H1 (cell line): ENCODE results near the gene SLC35F3. TPM values are rescaled to one million over a fixed set of nuclear protein-coding genes. Genes with fewer than 3 reads are reported as not detected.

Experiments used
- CTCF ChIA-PET: fragments of 300-600 bp; sonication (Branson Sonifier 250); formaldehyde crosslinking; loops from one replicate; lab custom pipeline; 2021; ENCODE audit not compliant: partially characterized antibody; lab: Charles Lee
- POLR2A ChIA-PET: fragments of 300-600 bp; sonication (Branson Sonifier 250); formaldehyde crosslinking; loops from one replicate; lab custom pipeline; 2021; ENCODE audit warnings: inconsistent platforms; ENCODE audit not compliant: partially characterized antibody; lab: Charles Lee
- DNase-seq, 2 experiments: peaks; one replicate each; pipeline versions ENCODE4 v3.0.0 to v3.0.0-alpha.2; 2010 to 2022; ENCODE audit warnings: low spot score in 2 of 2, low read depth in 1 of 2, mixed read lengths in 1 of 2
- FAIRE-seq: peaks from 2 replicates; lab custom pipeline; 2011; peaks lifted over from hg19 to GRCh38; lab: Jason Lieb, UNC
- H2AFZ ChIP-seq: 2 replicates; pipeline ENCODE4 v1.8.1; 2012; ENCODE audit warnings: low read length, inconsistent platforms
- H2AK5ac ChIP-seq: 2 replicates; pipeline ENCODE4 v1.6.1; 2013; ENCODE audit warnings: low read depth, low read length
- H2BK120ac ChIP-seq: replicated peaks from 2 replicates; pipeline ENCODE3; 2013; ENCODE audit warnings: low read depth, low read length, inconsistent platforms
- H2BK12ac ChIP-seq: 2 replicates; pipeline ENCODE4 v1.6.1; 2013; ENCODE audit warnings: low read depth, low read length
- H2BK15ac ChIP-seq: 2 replicates; pipeline ENCODE4 v1.6.1; 2013; ENCODE audit warnings: low read length
- H2BK20ac ChIP-seq: 2 replicates; pipeline ENCODE4 v1.6.1; 2013; ENCODE audit warnings: low read length
- H2BK5ac ChIP-seq: 2 replicates; pipeline ENCODE4 v1.6.1; 2013; ENCODE audit warnings: low read depth, low read length
- H3K14ac ChIP-seq: 2 replicates; pipeline ENCODE4 v1.6.1; 2013; ENCODE audit warnings: inconsistent platforms; ENCODE audit not compliant: insufficient read length
- H3K18ac ChIP-seq: 2 replicates; pipeline ENCODE4 v1.6.1; 2013; ENCODE audit warnings: low read length; ENCODE audit errors: extremely low read depth
- H3K23ac ChIP-seq: 2 replicates; pipeline ENCODE4 v1.6.1; 2013; ENCODE audit warnings: inconsistent platforms; ENCODE audit not compliant: insufficient read length
- H3K23me2 ChIP-seq: 2 replicates; pipeline ENCODE4 v1.6.1; 2013; ENCODE audit warnings: low read depth, low read length
- H3K27ac ChIP-seq: 2 replicates; pipeline ENCODE4 v1.6.1; 2011; ENCODE audit warnings: low read depth, low read length, inconsistent platforms
- H3K27me3 ChIP-seq, 4 experiments: replicated peaks in 1 of 4; 1 replicate in 1 of 4; 2 replicates in 3 of 4; pipeline versions ENCODE4 v1.6.1 to v1.8.1; 2011 to 2013; ENCODE audit warnings: low read length in 3 of 4, mild to moderate bottlenecking in 3 of 4, inconsistent platforms in 2 of 4, mixed read lengths in 2 of 4, moderate library complexity in 1 of 4; ENCODE audit not compliant: control insufficient read depth in 3 of 4, insufficient read depth in 3 of 4; ENCODE audit errors: extremely low read depth in 1 of 4
- H3K36me3 ChIP-seq, 4 experiments: 2 replicates each; pipeline versions ENCODE4 v1.6.1 to v1.8.1; 2011 to 2013; ENCODE audit warnings: mild to moderate bottlenecking in 4 of 4, low read length in 3 of 4, moderate library complexity in 2 of 4, control low read depth in 1 of 4, inconsistent platforms in 1 of 4; ENCODE audit not compliant: insufficient read depth in 4 of 4, control insufficient read depth in 2 of 4
- H3K4ac ChIP-seq: replicated peaks from 2 replicates; pipeline ENCODE3; 2013; ENCODE audit warnings: low read length, low read depth, mixed read lengths, inconsistent platforms; ENCODE audit not compliant: insufficient read length
- H3K4me1 ChIP-seq, 4 experiments: replicated peaks in 1 of 4; 1 replicate in 1 of 4; 2 replicates in 3 of 4; pipeline versions ENCODE4 v1.6.1 to v1.8.1; 2011 to 2013; ENCODE audit warnings: low read length in 3 of 4, inconsistent platforms in 2 of 4, mixed read lengths in 1 of 4; ENCODE audit not compliant: insufficient read depth in 4 of 4, control insufficient read depth in 3 of 4
- H3K4me2 ChIP-seq, 2 experiments: 2 replicates each; pipeline versions ENCODE4 v1.6.1 to v1.8.1; 2011 to 2013; ENCODE audit warnings: low read depth in 2 of 2, low read length in 2 of 2, control low read depth in 1 of 2, inconsistent platforms in 1 of 2, mild to moderate bottlenecking in 1 of 2; ENCODE audit not compliant: insufficient read depth in 1 of 2
- H3K4me3 ChIP-seq, 4 experiments: fragments of 200-600, 300-600 bp in 1 of 4; sonication (generic), shearing (Covaris generic), sonication (Bioruptor Twin) in 1 of 4; 2 replicates each; pipeline versions ENCODE4 v1.5.1 to v1.8.1; 2011 to 2016; ENCODE audit warnings: low read length in 4 of 4, low read depth in 3 of 4, control low read depth in 2 of 4, inconsistent platforms in 2 of 4, mild to moderate bottlenecking in 2 of 4, mixed read lengths in 1 of 4, moderate library complexity in 1 of 4; ENCODE audit not compliant: insufficient read depth in 2 of 4; ENCODE audit errors: extremely low read depth in 1 of 4
- H3K56ac ChIP-seq: replicated peaks from 2 replicates; pipeline ENCODE3; 2013; ENCODE audit warnings: low read depth, mild to moderate bottlenecking, mixed read lengths, low read length, inconsistent platforms; ENCODE audit not compliant: insufficient read length
- H3K79me1 ChIP-seq: 2 replicates; pipeline ENCODE4 v1.6.1; 2013; ENCODE audit warnings: low read depth, low read length, control low read depth
- H3K79me2 ChIP-seq, 2 experiments: 2 replicates each; pipeline versions ENCODE4 v1.6.1 to v1.8.1; 2012 to 2013; ENCODE audit warnings: low read length in 2 of 2, mild to moderate bottlenecking in 2 of 2, inconsistent platforms in 1 of 2; ENCODE audit not compliant: insufficient read depth in 2 of 2, control insufficient read depth in 1 of 2
- H3K9ac ChIP-seq, 4 experiments: replicated peaks in 1 of 4; 1 replicate in 1 of 4; 2 replicates in 3 of 4; pipeline versions ENCODE4 v1.6.1 to v1.8.1; 2011 to 2013; ENCODE audit warnings: low read depth in 3 of 4, low read length in 3 of 4, control low read depth in 2 of 4, mild to moderate bottlenecking in 2 of 4, moderate library complexity in 2 of 4, inconsistent platforms in 1 of 4; ENCODE audit errors: extremely low read depth in 1 of 4
- H3K9me3 ChIP-seq, 2 experiments: 2 replicates each; pipeline versions ENCODE4 v1.6.1 to v1.8.1; 2012 to 2013; ENCODE audit warnings: mild to moderate bottlenecking in 2 of 2, moderate library complexity in 2 of 2, control low read depth in 1 of 2, inconsistent platforms in 1 of 2, low read depth in 1 of 2, low read length in 1 of 2, mixed read lengths in 1 of 2; ENCODE audit not compliant: insufficient read depth in 2 of 2
- H4K20me1 ChIP-seq, 2 experiments: replicated peaks in 1 of 2; 2 replicates each; pipeline versions ENCODE3 to v1.8.1; 2011 to 2013; ENCODE audit warnings: inconsistent platforms in 2 of 2, low read length in 2 of 2, mild to moderate bottlenecking in 1 of 2; ENCODE audit not compliant: insufficient read depth in 2 of 2, control insufficient read depth in 1 of 2
- H4K5ac ChIP-seq: 2 replicates; pipeline ENCODE4 v1.6.1; 2013; ENCODE audit warnings: low read length, low read depth, mixed read lengths, inconsistent platforms; ENCODE audit not compliant: insufficient read length
- H4K8ac ChIP-seq: 2 replicates; pipeline ENCODE4 v1.8.0; 2013; ENCODE audit warnings: mild to moderate bottlenecking, moderate library complexity, low read length, inconsistent platforms; ENCODE audit not compliant: insufficient read depth; ENCODE audit errors: extremely low read depth
- H4K91ac ChIP-seq: replicated peaks from 2 replicates; pipeline ENCODE3; 2013; ENCODE audit warnings: low read length, mixed read lengths, inconsistent platforms; ENCODE audit not compliant: insufficient read length
- ZNF274 ChIP-seq: IDR thresholded peaks from 2 replicates; pipeline ENCODE4 v1.7.0; 2012; ENCODE audit warnings: low read length, borderline replicate concordance; ENCODE audit errors: extremely low read depth
- WGBS, 2 experiments: shearing (Covaris generic) in 1 of 2; methylation state at CpG; one replicate each; pipeline versions ENCODE4 v1.1.6 to v1.1.7; 2013 to 2015; ENCODE audit warnings: low lambda C conversion rate in 2 of 2, mixed read lengths in 2 of 2, inconsistent platforms in 1 of 2, low coverage in 1 of 2, missing lambda C conversion rate in 1 of 2; ENCODE audit not compliant: insufficient replicate concordance in 2 of 2, insufficient coverage in 1 of 2, insufficient read length in 1 of 2; ENCODE audit errors: extremely low coverage in 1 of 2, missing lambda C conversion rate in 1 of 2; 5-methylcytosine and 5-hydroxymethylcytosine counted together
- polyA plus RNA-seq, 7 experiments: library from polyadenylated mRNA; depleted of rRNA in 3 of 7; stranded (reverse) in 5 of 7; unstranded in 2 of 7; fragments of >200 nt in 5 of 7; fragments of 200-250 nt in 2 of 7; gene quantifications; 1 replicate in 5 of 7; 2 replicates in 1 of 7; 4 replicates in 1 of 7; pipeline versions ENCODE4 v1.2.1 to v1.2.3, GENCODE V29; 2011 to 2013; ENCODE audit warnings: missing spikeins in 2 of 7, mixed read lengths in 2 of 7
- total RNA-seq: library from RNA; stranded (reverse); fragmentation: NEBNext Ultra II Directional; extraction: Animal tissue kit (Norgen Biotek cat#: 25700); gene quantifications from 2 replicates; pipeline ENCODE4 v1.2.1, GENCODE V29; 2021
- TF ChIP-seq, protein P1 (sequence below), 3 experiments: IDR thresholded peaks; 1 replicate in 2 of 3; 2 replicates in 1 of 3; pipeline versions ENCODE4 v1.5.1 to v1.6.1; 2011; ENCODE audit warnings: low read length in 3 of 3, mild to moderate bottlenecking in 3 of 3, inconsistent platforms in 2 of 3, low read depth in 1 of 3, moderate library complexity in 1 of 3; ENCODE audit not compliant: insufficient read depth in 1 of 3; ENCODE audit errors: control extremely low read depth in 1 of 3

The SLC35F3 gene
- total and polyA plus RNA-seq, 2 of the 8 experiments (the other 6 are each of a cell fraction or from before 2014, with no cell fraction given), result 0.78 to 1.2 TPM

DNA sequence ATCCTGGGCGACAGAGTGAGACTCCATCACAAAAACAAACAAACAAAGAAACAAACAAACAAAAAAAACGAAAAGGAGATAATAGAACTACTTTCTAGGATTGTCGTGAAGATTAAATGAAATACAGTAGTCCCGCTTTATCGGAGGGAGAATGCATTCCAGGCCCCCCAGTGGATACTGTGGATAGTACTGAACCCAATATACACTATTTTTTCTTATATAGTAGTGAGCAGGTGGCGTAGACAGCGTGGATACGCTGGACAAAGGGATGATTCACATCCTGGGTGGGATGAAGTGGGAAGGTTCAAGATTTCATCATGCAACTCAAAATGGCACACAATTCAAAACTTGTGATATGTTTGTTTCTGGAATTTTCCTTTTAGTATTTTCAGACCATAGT, 8.0 kb downstream of the SLC35F3 start:
- no peaks in the 10 kb centered on the region for H3K79me1 ChIP-seq
- H4K8ac ChIP-seq, result no peak overlapping the region
- H3K27ac ChIP-seq, result no peak overlapping the region
- ChIA-PET CTCF (interaction anchor here (1.1 to 1.7 kb wide), 4 partner anchors 18 to 243 kb away, joined by 3 to 5 read pairs (median 3); no protein-coding TSS in a partner anchor), POLR2A (no interaction called here)
- H3K9me3 ChIP-seq, result no peaks in the 10 kb centered on the region; a peak in 2 of 4 replicates
- FAIRE-seq (no peak), DNase-seq (no peak)
- H4K91ac ChIP-seq, result no peak overlapping the region
- H3K79me2 ChIP-seq, result no peaks in the 10 kb centered on the region
- 89% methylated on average over 8 of the region's 8 CpGs; no CpG with 5 or more reads in 1 of the 2 experiments for WGBS, 2 experiments
- H3K4ac ChIP-seq, result no peak overlapping the region
- H3K36me3 ChIP-seq, result no peaks in the 10 kb centered on the region; a peak in 1 of 8 replicates
- no peak overlapping the region for H2BK20ac ChIP-seq
- no peak overlapping the region for H2AFZ ChIP-seq
- no peak overlapping the region for H3K18ac ChIP-seq
- no peak overlapping the region for H2BK12ac ChIP-seq
- no peak overlapping the region for H3K4me3 ChIP-seq
- no peak overlapping the region for H2BK15ac ChIP-seq
- no peak for TF ChIP-seq ZNF274
- TF ChIP-seq, protein P1, sequence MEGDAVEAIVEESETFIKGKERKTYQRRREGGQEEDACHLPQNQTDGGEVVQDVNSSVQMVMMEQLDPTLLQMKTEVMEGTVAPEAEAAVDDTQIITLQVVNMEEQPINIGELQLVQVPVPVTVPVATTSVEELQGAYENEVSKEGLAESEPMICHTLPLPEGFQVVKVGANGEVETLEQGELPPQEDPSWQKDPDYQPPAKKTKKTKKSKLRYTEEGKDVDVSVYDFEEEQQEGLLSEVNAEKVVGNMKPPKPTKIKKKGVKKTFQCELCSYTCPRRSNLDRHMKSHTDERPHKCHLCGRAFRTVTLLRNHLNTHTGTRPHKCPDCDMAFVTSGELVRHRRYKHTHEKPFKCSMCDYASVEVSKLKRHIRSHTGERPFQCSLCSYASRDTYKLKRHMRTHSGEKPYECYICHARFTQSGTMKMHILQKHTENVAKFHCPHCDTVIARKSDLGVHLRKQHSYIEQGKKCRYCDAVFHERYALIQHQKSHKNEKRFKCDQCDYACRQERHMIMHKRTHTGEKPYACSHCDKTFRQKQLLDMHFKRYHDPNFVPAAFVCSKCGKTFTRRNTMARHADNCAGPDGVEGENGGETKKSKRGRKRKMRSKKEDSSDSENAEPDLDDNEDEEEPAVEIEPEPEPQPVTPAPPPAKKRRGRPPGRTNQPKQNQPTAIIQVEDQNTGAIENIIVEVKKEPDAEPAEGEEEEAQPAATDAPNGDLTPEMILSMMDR (IDR thresholded peaks at IDR 0.05; ENCODE audit: control extremely low read depth in 1 of 3, insufficient read depth in 1 of 3, low read depth in 1 of 3, low read length in 3 of 3), result peak in 1 of 3 experiments; percentile 3; a peak in 1 of 4 replicates
- H2BK5ac ChIP-seq, result no peak overlapping the region
- H2AK5ac ChIP-seq, result no peak overlapping the region
- no peaks in the 10 kb centered on the region for H3K23me2 ChIP-seq
- no peak overlapping the region for H3K56ac ChIP-seq
- no peak overlapping the region for H3K9ac ChIP-seq
- no peaks in the 10 kb centered on the region for H4K20me1 ChIP-seq
- H3K4me1 ChIP-seq, result no peaks in the 10 kb centered on the region
- H3K4me2 ChIP-seq, result no peak overlapping the region
- no peak overlapping the region for H2BK120ac ChIP-seq
- no peak overlapping the region for H3K23ac ChIP-seq
- no peak overlapping the region for H3K14ac ChIP-seq
- no peak overlapping the region for H4K5ac ChIP-seq
- no peaks in the 10 kb centered on the region for H3K27me3 ChIP-seq
